GM23248 (cell line): ENCODE measurements around the gene LBR. TPM values are rescaled to one million over a fixed set of nuclear protein-coding genes. Genes with fewer than 3 reads are reported as not detected.

Experiments
- DNase-seq: peaks from one replicate; pipeline ENCODE4 v3.0.0-alpha.2; 2015
- H2AFZ ChIP-seq: fragments of 200-600 bp; sonication (generic); 2 replicates; pipeline ENCODE4 v1.6.1; 2016; ENCODE audit warnings: antibody characterized with exemption
- H3F3A ChIP-seq: fragments of 200-600 bp; sonication (generic); 2 replicates; pipeline ENCODE4 v1.6.1; 2016; ENCODE audit warnings: mild to moderate bottlenecking, antibody characterized with exemption, mixed run types; ENCODE audit not compliant: insufficient read depth
- H3K27ac ChIP-seq: fragments of 200-600 bp; sonication (generic); 2 replicates; pipeline ENCODE4 v1.5.1; 2016; ENCODE audit warnings: mild to moderate bottlenecking
- H3K27me3 ChIP-seq: fragments of 200-600 bp; sonication (generic); replicated peaks from 2 replicates; pipeline ENCODE4 v1.6.1; 2016; ENCODE audit warnings: mild to moderate bottlenecking; ENCODE audit not compliant: insufficient read depth
- H3K36me3 ChIP-seq: fragments of 200-600 bp; sonication (generic); 2 replicates; pipeline ENCODE4 v1.6.1; 2016; ENCODE audit warnings: low read depth, mild to moderate bottlenecking
- H3K4me1 ChIP-seq: fragments of 200-600 bp; sonication (generic); 2 replicates; pipeline ENCODE4 v1.6.1; 2016; ENCODE audit warnings: mild to moderate bottlenecking; ENCODE audit not compliant: insufficient read depth
- H3K4me2 ChIP-seq: fragments of 200-600 bp; sonication (generic); one replicate; pipeline ENCODE4 v1.6.1; 2016; ENCODE audit warnings: mild to moderate bottlenecking; ENCODE audit not compliant: unreplicated experiment
- H3K4me3 ChIP-seq: fragments of 200-600 bp; sonication (generic); 2 replicates; pipeline ENCODE4 v1.5.1; 2016; ENCODE audit warnings: mild to moderate bottlenecking
- H3K79me2 ChIP-seq: fragments of 200-600 bp; sonication (generic); 2 replicates; pipeline ENCODE4 v1.6.1; 2016; ENCODE audit warnings: mild to moderate bottlenecking; ENCODE audit not compliant: insufficient read depth
- H3K9ac ChIP-seq: fragments of 200-600 bp; sonication (generic); 2 replicates; pipeline ENCODE4 v1.6.1; 2016; ENCODE audit warnings: mild to moderate bottlenecking
- H3K9me2 ChIP-seq: fragments of 200-600 bp; sonication (generic); 2 replicates; pipeline ENCODE4 v1.6.1; 2016; ENCODE audit warnings: mixed run types, mild to moderate bottlenecking, moderate library complexity; ENCODE audit not compliant: insufficient read depth
- H3K9me3 ChIP-seq: fragments of 200-600 bp; sonication (generic); one replicate; pipeline ENCODE4 v1.6.1; 2017; ENCODE audit warnings: low read depth
- H4K20me1 ChIP-seq: fragments of 200-600 bp; sonication (generic); 2 replicates; pipeline ENCODE4 v1.6.0; 2016; ENCODE audit not compliant: insufficient read depth
- EZH2 ChIP-seq: fragments of 200-600 bp; sonication (generic); IDR thresholded peaks from 2 replicates; pipeline ENCODE4 v1.6.1; 2018; ENCODE audit warnings: antibody characterized with exemption, mild to moderate bottlenecking; ENCODE audit not compliant: insufficient read depth, poor library complexity, severe bottlenecking
- EZH2phosphoT487 ChIP-seq: fragments of 200-600 bp; sonication (generic); IDR thresholded peaks from 2 replicates; pipeline ENCODE4 v1.6.1; 2018; ENCODE audit warnings: antibody characterized with exemption, moderate library complexity, mild to moderate bottlenecking, low read depth; ENCODE audit not compliant: insufficient read depth
- WGBS, 2 experiments: methylation state at CpG; one replicate each; pipeline ENCODE4 v1.1.6; 2015 to 2017; ENCODE audit warnings: low lambda C conversion rate in 2 of 2, low coverage in 1 of 2; ENCODE audit errors: missing lambda C conversion rate in 2 of 2; 5-methylcytosine and 5-hydroxymethylcytosine counted together
- in situ Hi-C: fragments of 300-500 bp; cut with MboI; formaldehyde crosslinking; loops from 2 replicates; pipeline ENCODE4 v1.15.0; 2020
- polyA plus RNA-seq: library from polyadenylated mRNA; unstranded; fragments of >200 nt; fragmentation: Nextera tagmentation; extraction: Ambion mirVana; gene quantifications from 2 replicates; pipeline ENCODE4 v1.2.1, GENCODE V29; 2016
- total RNA-seq: library from RNA; depleted of rRNA; stranded (reverse); fragments of >200 nt; shearing (Covaris generic); gene quantifications from 2 replicates; pipeline ENCODE4 v1.2.3, GENCODE V29; 2014

The LBR gene
- total and polyA plus RNA-seq, 2 experiments from 2014 or later, result 12.3 to 16.8 TPM

GRCh38 chr1:225435487-225435886 lies 7.6 kb upstream of the LBR start:
- no peaks in the 10 kb centered on the region for H3K4me1 ChIP-seq
- no peaks in the 10 kb centered on the region for H3K9me3 ChIP-seq
- no peak overlapping the region for H3K9ac ChIP-seq
- H3K79me2 ChIP-seq, result no peaks in the 10 kb centered on the region
- in situ Hi-C loops, result no loop called here
- no peak for DNase-seq
- no peak overlapping the region for H3K4me2 ChIP-seq
- no peak overlapping the region for H3K4me3 ChIP-seq
- no peaks in the 10 kb centered on the region for H3K27me3 ChIP-seq
- H3K9me2 ChIP-seq, result no peaks in the 10 kb centered on the region
- no peaks in the 10 kb centered on the region for H4K20me1 ChIP-seq
- no peak overlapping the region for H3K27ac ChIP-seq
- H3K36me3 ChIP-seq, result no peaks in the 10 kb centered on the region
- 97 to 100% methylated on average over 1 of the region's 1 CpG for WGBS, 2 experiments
- TF ChIP-seq EZH2phosphoT487, result no peak
- TF ChIP-seq EZH2, result no peak
- no peaks in the 10 kb centered on the region for H3F3A ChIP-seq
- H2AFZ ChIP-seq, result no peak overlapping the region

GRCh38 chr1:225435076-225435475 lies 7.2 kb upstream of the LBR start:
- H3K4me1 ChIP-seq, result no peaks in the 10 kb centered on the region
- no peak overlapping the region for H3K9ac ChIP-seq
- H3K9me2 ChIP-seq, result no peaks in the 10 kb centered on the region
- no peak overlapping the region for H3K4me2 ChIP-seq
- H3K27me3 ChIP-seq, result no peaks in the 10 kb centered on the region
- no peak for DNase-seq
- H3F3A ChIP-seq, result no peaks in the 10 kb centered on the region
- TF ChIP-seq EZH2 (no peak), EZH2phosphoT487 (no peak)
- H3K36me3 ChIP-seq, result no peaks in the 10 kb centered on the region
- in situ Hi-C loops, result no loop called here
- H2AFZ ChIP-seq, result no peak overlapping the region
- no peak overlapping the region for H3K27ac ChIP-seq
- no peaks in the 10 kb centered on the region for H3K9me3 ChIP-seq
- WGBS, 2 experiments, result 72 to 73% methylated on average over 6 of the region's 6 CpGs
- no peak overlapping the region for H3K4me3 ChIP-seq
- H4K20me1 ChIP-seq, result no peaks in the 10 kb centered on the region
- no peaks in the 10 kb centered on the region for H3K79me2 ChIP-seq

- in situ Hi-C loops, result no loop called here
- H3F3A ChIP-seq, result 0 out of 2 replicates have a peak, but pooled peaks cover 2% of the 10 kb centered on the region
- H3K27me3 ChIP-seq, result no peaks in the 10 kb centered on the region
- no peaks in the 10 kb centered on the region for H3K79me2 ChIP-seq
- H3K4me2 ChIP-seq, result no peak overlapping the region
- no peaks in the 10 kb centered on the region for H3K9me2 ChIP-seq
- no peak overlapping the region for H3K9ac ChIP-seq
- no peak for DNase-seq
- no peak overlapping the region for H3K4me3 ChIP-seq
- no peak for TF ChIP-seq EZH2phosphoT487
- TF ChIP-seq EZH2, result no peak
- WGBS, 2 experiments, result 88 to 89% methylated on average over 5 of the region's 5 CpGs
- no peaks in the 10 kb centered on the region for H4K20me1 ChIP-seq
- H3K9me3 ChIP-seq, result no peaks in the 10 kb centered on the region
- no peaks in the 10 kb centered on the region for H3K36me3 ChIP-seq
- H3K27ac ChIP-seq, result no peak overlapping the region
- H3K4me1 ChIP-seq, result no peaks in the 10 kb centered on the region
- no peak overlapping the region for H2AFZ ChIP-seq
Observed at GRCh38 chr1:225434046-225434445, 6.2 kb upstream of the LBR start.

GRCh38 chr1:225431081-225431863 lies 3.4 kb upstream of the LBR start:
- WGBS, 2 experiments, result 90 to 92% methylated on average over 32 to 36 of the region's 36 CpGs
- Histone ChIP-seq H3K4me3 (no peak overlapping the region), H4K20me1 (no peaks in the 10 kb centered on the region), H3K9me2 (no peaks in the 10 kb centered on the region), H3F3A (0 out of 2 replicates have a peak, but pooled peaks cover 7% of the 10 kb centered on the region), H3K9me3 (no peaks in the 10 kb centered on the region), H2AFZ (no peak overlapping the region), H3K9ac (no peak overlapping the region), H3K4me2 (no peak overlapping the region), H3K36me3 (no peaks in the 10 kb centered on the region), H3K4me1 (peaks cover 5% of the 10 kb centered on the region; the same call in 1 of the 2 replicates), H3K27ac (no peak overlapping the region), H3K27me3 (no peaks in the 10 kb centered on the region), H3K79me2 (peaks cover 14% of the 10 kb centered on the region)
- DNase-seq, result no peak
- in situ Hi-C loops, result no loop called here
- TF ChIP-seq EZH2phosphoT487 (no peak), EZH2 (no peak)
